ENCODE measurements around the gene LYPD6B.

Gene LYPD6B

DNA sequence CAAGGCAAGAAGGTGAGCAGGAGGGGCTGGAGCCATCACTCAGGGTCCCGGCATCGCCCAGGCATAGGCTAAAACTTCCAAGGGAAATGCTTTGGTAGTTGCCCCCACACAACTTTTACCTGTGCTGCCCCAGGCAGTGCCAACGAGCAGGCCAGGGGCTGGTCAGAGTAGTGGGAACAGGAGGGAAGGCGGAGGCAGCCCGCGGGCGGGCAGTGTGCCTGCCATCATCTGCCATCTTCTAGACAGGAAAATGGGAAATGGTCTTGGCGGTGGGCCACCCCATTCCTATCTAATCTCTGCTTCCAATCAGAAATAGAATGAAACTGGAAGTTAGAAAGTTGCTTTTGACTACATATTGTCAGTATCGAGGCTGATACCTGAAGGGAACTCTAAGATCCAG is 26.0 kb upstream of the LYPD6B start:
- no peak for DNase-seq

- DNase-seq, result no peak
Observed at GRCh38 chr2:149015501-149015900, 23.0 kb upstream of the LYPD6B start.

DNA sequence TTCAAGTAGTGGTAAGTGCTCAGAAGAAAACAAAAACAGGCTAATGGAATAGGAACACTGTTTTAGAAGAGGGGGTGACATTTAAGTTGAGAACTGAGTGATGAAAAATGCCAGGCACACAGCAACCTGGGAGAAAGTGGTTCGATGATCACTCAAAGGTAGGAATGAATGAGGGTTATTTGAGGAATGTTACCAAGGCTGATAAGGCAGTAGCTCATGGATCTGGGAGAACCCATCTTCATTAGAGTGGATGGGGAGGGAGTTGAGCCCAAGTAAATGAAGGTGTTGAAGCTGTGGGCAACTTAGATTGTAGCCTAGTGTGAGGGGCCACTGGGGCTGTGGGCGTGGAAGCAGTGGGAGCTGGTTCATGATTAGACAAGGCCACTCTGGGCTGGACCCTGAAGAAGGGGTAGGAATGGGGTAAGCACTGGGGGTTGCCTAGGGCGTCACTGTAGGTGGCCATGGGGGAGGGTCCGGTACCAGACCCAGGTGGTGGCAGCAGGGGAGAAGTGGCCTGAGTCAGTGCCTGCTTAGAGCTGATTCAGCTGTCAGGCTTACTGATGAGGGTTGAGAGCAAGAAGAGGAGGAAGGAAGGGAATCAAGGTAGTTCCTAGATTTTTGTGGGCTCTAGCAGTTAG is 22.5 kb upstream of the LYPD6B start:
- DNase-seq, result no peak

DNA sequence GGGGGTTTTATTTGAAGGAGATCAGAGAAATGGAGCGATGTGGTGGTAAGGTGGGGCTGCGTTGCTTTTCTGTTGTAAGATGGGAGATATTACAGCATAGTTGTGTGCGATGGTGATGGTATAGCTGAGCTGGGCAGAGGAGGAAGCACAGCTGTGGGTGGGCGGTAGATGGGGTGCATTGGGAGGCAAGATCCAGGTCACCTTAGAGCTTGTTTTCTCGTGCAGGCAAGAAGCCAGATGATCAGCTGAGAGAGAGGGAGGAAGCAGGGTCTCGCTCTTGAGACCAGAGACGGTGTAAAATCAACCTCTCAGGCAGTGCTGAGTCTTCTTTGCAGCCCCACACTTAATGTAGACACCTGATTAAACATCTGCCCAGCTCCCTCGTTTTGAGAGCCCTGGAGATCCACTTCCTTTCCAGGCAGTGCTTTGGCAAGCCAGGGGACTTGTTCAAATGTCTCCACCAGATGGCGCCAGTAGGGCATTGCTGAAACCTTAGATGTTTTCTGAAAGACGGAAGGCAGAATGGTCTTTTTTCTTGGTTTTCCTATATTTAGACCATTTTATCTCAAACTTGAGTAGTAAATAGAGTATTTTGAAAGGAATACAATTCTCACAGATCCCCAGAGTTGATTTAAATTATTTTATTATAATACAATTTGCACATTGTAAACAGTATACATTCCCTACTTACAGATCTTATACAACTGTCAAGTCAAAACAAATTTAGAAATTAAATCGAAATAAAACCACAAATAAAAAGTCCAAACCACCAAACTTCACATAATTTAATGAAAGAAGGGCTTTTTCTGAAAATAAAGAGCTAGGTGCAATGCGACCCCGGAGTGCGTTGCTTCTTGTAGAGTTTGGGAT is 21.1 kb upstream of the LYPD6B start:
- DNase-seq, result peak; percentile 78

DNA sequence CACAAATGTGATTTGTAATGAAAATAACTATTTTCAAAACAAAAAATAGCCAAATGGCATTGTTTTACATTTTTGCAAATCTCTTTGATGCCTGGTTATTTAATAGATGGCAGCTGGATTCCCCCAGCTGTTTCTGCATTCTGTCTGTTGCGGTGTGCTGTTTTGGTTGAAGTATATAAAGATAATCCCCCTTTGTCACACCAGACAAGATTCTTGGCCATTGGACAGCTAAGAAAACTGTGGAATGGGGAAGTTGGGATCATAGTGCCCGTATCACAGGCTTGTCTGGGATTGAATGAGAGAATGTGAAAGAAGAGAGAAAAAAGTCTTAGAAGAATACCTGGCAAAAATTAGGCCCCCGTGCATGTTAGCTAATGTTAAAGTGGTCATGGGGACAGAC is 19.5 kb upstream of the LYPD6B start:
- DNase-seq, result no peak

GRCh38 chr2:149019768-149020167 is 18.7 kb upstream of the LYPD6B start:
- no peak for DNase-seq

GRCh38 chr2:149020432-149020851 is 18.1 kb upstream of the LYPD6B start:
- DNase-seq, result no peak

- no peak for DNase-seq
Observed at GRCh38 chr2:149021271-149021719, 17.2 kb upstream of the LYPD6B start.

DNA sequence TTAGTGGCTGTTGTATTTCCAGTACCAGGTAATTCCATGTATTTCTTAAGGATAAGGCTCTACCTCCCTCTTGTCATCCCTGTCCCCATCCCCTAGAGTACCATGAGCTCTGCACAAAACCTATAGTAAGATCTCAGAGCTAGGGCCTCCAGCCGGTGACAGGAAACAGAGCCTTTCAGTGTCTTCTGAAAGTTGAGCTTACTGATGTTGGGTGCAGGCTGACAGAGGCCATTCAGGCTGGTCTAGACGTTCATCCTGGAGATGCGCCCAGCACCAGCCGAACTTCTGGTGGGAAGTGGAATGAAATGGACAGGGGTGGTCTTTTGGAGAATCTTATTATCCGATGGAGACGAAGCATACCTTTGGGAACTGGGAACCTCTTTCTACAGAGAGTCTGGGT is 16.7 kb upstream of the LYPD6B start:
- DNase-seq, result no peak

DNA sequence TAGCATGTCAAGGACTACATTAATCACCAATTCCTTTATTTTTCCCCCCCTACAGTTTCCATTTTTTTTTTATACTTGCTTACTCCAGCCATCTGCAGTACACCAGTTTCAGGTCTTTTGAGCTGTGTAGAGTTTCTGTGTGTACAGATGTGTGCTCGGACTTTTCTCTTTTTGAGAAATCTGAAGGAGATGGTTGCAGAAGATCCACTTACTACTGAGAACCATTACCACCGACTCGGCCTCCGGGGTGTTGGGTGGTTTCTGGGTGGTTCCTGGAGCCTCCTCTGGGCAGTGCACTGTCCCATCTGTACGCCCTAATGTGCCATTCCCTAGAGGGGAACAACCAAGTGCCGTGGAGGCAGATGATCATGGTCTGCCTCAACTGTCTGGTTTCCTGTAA is 15.4 kb upstream of the LYPD6B start:
- DNase-seq, result no peak

- DNase-seq, result no peak
Observed at GRCh38 chr2:149027590-149028250, 10.8 kb upstream of the LYPD6B start.

- no peak for DNase-seq
Observed at GRCh38 chr2:149028377-149028776, 10.1 kb upstream of the LYPD6B start.

- no peak for DNase-seq
Observed at GRCh38 chr2:149028891-149029290, 9.6 kb upstream of the LYPD6B start.

DNA sequence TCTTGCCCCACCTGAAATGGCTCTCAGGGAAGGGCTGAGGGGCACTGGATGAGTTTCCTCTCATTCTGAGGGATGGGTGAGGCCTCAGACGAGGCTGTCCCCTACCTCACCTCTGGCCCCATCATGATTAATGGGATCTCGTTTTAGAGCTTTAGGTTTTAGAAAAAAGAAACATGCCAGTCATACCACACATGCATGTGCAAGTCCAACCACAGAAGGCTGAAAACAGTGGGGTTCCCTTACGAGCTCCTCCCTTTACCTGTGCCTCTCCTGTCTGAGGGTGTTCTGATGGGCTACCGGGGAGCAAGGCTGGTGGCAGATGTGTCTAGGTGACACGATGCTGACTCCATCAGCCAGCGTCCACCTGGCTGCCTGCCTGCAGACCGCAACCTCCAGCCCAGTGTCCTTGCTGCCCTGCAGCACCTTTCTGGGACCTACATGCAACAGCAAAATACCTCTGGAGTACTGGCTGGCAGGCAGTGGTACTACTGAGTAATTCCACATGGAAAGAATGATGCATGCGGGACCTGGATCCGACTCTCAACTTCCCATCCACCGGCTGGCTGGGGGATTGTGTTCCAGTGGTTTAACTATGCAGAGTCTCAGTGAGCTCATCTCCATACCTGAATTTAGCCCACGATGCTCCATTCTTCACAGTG is 9.1 kb upstream of the LYPD6B start:
- no peak for DNase-seq

- no peak for DNase-seq
Observed at GRCh38 chr2:149031396-149031795, 7.1 kb upstream of the LYPD6B start.

- DNase-seq, result no peak
Observed at GRCh38 chr2:149033716-149034115, 4.8 kb upstream of the LYPD6B start.

DNA sequence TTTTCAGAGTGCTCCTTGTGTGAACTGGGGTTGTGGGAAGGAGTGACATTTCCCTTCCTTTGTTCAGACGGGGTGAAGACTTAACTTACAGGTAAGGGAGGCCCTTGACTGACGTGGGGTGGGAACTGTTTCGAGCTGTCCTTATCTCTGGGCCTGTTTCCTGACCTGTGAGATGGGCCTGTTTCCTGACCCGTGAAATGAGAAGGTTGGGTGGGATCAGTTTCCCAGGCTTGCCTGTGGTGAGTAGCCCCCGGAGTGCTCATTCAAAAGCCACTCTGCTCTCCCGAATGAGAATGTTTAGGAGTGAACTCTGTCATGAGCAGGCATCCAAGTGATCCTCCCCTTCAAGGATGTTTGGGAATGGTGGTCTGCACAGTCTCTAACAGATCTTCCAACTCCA is 4.1 kb upstream of the LYPD6B start:
- DNase-seq, result no peak

GRCh38 chr2:149036507-149037293 is 1.8 kb upstream of the LYPD6B start:
- no peak for DNase-seq

DNA sequence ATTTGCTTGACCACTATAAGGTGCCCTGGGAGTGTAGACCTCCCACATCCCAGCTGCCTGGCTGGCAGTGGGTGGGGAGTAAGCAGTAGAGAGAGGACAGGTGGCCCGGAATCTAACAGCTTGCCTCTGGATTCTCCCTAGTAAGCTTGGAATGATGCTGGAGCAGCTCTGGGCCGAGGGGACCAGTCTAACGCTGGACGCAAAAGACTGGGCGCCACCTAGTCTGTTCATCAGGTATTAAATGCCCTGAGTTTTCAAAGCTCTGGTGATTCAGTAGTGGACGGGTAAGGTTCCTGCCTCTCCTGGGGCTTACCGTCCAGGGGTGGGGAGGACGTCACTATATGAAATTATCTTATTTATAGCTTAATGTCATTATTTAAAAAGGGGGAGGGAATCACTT is 648 bp upstream of the LYPD6B start:
- DNase-seq, result no peak

- no peak for DNase-seq
Observed at GRCh38 chr2:149039213-149039724, 770 bp downstream of the LYPD6B start.

DNA sequence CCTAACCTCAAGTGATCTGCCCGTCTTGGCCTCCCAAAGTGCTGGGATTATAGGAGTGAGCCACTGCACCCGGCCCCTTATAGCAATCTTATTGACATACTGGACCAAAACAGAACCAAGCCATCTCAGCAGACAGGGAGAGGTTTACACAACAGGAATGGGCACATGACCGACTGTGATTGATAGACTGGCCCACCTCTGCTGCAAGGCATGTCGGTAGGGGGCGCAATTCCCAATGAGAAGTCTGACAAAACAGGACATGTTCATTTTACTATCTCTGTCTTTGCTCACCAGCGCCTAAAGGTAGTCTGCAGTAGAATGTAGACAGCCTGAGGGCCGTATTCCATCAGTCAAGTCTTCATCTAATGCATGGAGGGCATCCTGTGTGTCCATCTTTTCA is 2.0 kb downstream of the LYPD6B start:
- DNase-seq, result no peak

DNA sequence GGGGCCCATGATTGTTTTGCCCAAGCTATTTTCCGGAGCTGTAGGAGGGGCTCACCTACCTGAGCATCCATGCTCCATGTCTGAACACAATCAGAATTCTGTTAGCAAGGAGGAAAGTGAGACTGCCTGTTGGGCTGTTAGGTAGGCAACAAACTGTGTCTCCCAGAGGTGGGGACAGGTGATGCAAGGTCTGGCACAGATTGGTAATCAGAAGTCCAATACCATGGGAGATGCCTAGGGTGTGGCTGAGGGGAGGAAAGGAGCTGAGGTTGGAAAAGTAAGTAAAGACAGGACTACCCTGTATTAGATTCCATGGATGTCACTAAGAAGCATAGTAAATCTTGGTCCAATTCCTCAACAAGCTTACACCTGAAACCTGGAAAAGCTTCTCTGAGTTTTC is 3.0 kb downstream of the LYPD6B start:
- DNase-seq, result no peak
